RPMI7951 (cell line): ENCODE data around the gene OLIG2. TPM values are rescaled to one million over a fixed set of nuclear protein-coding genes. Genes with fewer than 3 reads are reported as not detected.

ENCODE experiments used
- DNase-seq: peaks from one replicate; pipeline ENCODE4 v3.0.0-alpha.2; 2012; ENCODE audit warnings: low read depth
- total RNA-seq: library from RNA; depleted of rRNA; stranded (reverse); fragments of >200 nt; shearing (Covaris generic); gene quantifications from 2 replicates; pipeline ENCODE4 v1.2.3, GENCODE V29; 2014

Gene OLIG2
- total RNA-seq, 1 experiment from 2014 or later: 0.72 TPM

DNA sequence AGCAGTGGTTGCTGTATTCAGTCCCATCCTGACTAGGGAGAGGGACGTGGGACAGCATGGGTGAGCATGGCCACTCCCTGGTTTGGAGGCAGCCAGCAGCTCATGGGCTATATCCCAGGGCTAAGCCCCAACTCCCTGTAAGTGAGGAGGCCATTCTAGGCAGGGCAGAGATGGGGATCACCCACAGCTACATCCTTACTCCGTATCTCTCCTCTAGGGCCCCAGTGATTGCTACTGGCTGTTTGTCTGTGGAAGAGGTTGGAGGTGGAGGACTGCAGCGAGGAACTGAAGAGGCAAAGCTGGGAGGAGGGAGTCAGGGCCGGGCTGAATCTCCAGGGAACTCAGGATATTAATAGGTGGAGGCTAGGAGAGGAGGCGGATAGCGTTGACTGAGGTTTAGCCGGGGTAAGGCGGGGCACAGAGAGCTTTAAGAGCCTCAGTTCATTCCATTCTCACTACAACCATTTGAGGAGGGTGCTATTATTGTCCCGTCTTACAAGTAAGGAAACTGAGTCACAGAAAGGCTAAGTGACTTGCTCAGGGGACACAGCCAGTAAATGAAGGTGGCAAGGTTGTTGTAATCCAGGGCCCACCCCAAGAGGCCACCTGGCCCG, 6.8 kb downstream of the OLIG2 start:
- DNase-seq: no peak

DNA sequence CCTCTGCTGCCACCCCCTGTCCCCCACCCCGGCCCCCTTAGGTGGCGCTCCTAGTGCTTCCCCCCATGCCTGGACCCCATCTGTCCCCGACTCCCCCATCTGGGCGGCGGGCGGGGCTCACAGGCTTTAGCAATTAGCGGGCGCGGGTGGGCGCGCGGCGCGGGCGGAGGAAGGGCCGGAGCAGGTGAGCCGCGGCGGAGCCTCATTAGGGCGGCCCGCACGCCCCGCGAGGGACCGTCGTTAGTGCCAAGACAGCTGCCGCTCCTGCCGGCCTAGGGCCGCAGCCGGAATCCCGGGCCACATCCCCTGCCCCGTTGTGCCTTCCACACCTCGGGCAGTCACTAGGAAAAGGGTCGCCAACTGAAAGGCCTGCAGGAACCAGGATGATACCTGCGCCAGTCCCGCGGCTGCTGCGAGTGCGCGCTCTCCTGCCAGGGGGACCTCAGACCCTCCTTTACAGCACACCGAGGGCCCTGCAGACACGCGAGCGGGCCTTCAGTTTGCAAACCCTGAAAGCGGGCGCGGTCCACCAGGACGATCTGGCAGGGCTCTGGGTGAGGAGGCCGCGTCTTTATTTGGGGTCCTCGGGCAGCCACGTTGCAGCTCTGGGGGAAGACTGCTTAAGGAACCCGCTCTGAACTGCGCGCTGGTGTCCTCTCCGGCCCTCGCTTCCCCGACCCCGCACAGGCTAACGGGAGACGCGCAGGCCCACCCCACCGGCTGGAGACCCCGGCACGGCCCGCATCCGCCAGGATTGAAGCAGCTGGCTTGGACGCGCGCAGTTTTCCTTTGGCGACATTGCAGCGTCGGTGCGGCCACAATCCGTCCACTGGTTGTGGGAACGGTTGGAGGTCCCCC, 7.6 kb downstream of the OLIG2 start:
- no peak for DNase-seq

DNA sequence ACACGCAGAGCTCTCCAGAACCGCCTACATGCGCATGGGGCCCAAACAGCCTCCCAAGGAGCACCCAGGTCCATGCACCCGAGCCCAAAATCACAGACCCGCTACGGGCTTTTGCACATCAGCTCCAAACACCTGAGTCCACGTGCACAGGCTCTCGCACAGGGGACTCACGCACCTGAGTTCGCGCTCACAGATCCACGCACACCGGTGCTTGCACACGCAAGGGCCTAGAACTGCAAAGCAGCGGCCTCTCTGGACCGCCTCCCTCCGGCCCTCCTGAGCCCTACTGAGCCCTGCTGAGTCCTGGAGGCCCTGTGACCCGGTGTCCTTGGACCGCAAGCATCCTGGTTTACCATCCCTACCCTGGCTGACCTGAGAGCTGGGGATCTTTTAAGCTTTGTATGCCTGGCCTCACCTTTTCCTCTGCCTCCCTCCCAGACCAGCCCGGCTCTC, 8.3 kb downstream of the OLIG2 start:
- DNase-seq: no peak

DNA sequence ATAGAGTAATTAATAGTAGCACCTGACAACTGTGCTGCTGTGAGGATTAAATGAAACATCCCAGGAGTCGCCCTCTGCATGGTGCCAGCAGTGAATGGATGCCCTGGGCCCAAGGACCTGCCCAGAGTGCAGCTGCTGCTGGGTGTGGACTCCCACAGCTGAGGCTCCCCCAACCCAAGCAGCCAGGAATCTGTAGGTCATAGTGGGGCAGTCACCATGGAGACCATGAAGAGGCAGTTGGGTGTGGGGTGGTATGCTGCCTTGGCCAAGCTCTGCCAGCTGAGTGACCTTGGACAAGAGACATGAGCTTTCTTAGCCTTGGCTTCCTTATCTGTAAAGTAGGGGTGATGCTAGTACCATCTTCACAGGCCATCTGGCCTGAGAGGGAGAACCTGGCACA, 9.4 kb downstream of the OLIG2 start:
- no peak for DNase-seq

DNA sequence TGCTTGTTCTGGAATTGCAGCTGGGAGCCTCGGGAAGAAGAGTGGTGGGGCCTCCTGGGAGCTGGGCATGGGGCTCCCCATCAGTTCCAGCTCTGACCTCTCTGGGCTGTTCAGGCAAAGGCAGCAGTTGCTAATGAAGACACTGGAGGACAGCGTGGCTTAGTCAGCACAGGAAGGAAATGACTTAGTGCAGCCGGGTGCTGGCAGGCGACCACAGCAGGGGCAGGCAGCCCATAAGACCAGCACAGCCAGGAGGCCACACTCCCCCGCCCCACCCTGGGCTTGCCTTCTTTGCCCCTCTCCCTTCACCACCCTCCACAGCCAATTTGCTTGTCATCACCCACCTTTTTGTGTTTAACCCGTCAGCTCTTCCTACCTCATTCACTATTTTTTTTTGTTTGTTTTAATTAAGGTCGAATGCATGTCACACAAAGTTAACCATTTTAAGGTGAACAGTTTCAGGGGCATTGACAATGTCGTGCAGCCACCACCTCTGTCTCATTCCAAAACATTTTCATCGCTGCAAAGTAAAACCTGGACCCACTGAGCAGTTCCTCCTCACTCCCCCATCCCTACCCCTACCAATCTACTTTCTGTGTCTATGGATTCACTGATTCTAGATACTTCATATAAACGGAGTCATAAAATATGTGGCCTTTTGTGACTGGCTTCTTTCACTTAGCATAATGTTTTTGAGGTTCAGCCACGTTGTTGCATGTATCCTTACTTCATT, 10.9 kb downstream of the OLIG2 start:
- DNase-seq: peak; percentile 76

DNA sequence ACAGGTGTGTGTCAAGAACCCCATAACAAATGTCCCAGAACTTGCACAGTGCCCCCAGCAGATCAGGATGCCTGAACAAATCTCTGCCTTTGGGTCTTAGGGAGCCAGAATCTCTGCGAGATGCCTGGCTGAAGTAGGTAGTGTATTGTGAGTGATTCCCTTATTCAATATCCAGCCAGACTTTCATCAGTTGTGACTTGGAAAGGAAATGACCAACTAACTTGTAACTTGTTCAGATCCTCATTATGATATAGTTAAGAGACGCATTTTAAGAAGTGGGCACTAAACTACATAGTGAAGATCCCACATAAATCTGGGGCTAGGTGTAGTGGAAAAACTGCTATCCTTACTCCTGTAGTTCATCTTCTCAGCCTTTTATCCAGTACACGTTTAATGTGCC, 11.8 kb downstream of the OLIG2 start:
- DNase-seq: no peak

DNA sequence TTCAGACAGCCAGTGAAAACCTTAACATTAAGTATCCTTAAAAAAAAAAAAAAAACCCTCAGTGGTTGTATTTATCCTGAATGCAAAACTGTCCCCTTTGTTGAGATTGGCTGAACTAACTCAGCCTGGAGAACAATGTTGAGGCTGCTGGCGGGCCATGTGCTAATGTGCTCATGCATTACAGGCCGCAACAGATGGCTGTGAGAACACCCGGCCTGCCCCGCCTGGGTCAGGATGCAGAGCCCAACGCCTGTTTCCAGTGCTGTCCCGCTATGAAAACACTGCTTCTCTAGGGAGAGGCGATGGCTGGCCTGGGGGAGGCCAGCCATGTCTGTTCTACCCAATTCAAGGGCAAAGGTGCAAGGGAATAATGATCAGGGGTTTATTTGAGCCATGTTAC, 13.8 kb downstream of the OLIG2 start:
- no peak for DNase-seq

DNA sequence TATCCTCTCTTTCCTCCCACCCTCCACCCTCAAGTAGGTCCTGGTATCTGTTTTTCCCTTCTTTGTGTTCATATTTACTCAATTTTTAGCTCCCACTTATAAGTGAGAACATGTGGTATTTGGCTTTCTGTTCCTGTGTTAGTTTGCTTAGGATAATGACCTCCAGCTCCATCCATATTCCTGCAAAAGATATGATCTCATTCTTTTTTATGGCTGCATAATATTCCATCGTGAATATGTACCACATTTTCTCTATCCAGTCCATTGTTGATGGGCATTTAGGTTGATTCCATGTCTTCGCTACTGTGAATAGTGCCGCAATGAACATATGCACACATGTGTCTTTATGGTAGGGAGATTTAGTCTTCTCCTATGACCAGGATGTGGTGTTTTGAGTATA, 14.5 kb downstream of the OLIG2 start:
- DNase-seq: no peak

DNA sequence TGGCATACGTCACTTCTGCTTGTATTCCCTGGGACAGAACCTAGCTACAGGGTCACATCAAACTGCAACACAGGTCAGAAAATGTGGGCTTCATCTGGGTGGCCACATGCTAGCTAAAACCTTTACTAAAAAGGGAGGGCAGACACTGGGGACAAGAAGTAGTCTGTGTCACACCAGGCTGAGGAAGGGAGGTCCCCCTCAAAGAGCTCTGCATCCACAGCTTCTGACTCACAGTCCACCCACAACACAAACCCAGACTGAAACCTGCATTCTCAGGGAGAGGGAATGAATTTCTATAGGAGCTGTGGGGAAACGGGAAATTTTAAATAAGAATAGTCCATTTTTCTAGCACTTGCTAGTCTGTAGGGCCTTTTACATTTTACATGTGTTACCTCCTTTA, 16.2 kb downstream of the OLIG2 start:
- DNase-seq: peak; percentile 48

DNA sequence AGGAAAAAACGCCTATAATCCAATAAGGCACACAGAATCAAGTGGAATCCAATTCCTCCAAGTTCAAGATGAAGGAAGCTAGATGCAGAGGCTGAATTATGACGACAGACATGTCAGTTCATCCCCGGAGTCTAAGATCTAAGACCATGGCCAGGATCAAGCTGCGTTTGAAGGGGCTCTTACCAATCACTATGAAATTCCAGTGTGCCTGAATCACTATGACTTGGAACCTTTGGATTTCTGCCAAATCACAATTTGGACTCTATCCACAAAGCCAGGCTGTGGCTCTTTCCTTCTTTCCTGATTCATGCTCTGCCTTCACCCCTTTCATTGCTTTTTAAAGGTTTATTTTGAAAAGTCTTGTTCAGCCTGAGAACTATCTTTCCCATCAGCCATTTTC, 17.1 kb downstream of the OLIG2 start:
- peak; percentile 91 for DNase-seq

DNA sequence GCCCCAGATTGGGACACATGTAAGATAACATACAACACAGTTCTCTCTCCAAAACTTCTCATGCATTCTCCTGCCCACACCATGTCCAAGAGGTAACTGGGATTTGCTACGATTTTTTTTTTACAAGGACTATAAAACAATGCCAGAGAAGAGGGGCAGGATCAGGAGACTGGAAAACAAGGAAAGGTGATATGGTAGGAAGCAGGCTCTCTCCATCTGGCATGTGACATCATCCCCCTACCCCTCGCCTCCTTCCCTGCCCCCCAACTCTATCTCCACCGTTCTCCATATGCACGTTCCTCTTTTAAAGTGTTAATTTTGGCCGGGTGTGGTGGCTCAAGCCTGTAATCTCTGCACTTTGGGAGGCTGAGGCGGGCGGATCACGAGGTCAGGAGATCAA, 20.7 kb downstream of the OLIG2 start:
- DNase-seq: no peak

DNA sequence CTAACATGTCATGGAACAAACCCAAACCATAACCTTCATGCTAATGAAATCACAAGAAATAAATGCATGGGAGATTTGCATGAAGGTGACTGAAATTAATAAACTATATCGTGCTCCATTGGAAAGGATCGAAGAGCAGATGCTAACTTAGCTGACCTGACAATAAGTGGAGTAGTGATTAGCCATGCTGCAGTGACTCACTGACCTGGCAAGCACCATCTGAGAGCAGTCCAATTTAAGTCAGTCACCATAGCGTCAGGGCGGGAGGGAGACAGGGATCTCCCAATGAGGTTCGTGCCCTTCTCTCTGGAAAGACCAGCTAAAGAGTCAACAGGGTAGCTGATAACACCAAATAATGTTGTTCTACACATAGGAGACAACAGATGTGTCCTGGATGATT, 21.5 kb downstream of the OLIG2 start:
- DNase-seq: peak; percentile 76

DNA sequence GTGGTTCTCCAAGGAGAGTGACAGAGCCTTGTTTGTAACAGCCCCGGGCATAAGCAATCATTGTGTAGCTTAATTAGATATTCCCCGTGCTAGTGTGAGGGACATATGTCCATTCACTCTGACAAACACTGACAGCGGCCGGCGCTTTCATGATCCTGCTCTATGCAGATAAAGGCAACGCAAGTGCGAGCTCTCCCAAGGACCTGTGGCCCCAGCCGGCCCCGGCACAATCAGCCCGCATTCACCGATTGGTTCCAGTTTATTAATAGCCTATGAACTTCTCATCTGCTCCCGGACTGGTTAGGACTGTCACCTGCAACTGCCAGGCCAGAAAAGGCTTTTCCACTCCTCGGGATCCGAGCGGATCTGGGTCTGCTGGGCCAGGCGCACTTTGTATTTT, 26.2 kb downstream of the OLIG2 start:
- DNase-seq: no peak

DNA sequence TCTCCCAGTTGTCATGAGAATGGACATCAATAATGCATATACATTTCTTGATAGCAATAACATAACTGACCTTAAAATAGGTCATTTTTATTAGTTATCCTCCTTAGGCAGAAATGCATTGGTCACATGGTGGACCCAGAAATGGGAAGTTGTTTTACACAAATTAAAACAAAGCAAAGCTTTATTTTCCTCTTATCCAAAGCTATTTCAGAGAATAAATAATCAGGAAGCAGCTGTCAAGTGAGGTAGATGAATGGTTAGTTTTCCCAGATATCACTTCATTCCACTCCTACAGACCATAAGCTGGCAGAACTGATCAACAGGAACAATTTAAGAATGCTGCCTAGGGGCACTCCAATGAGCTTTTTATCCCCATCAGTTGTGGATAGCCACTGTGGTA, 28.2 kb downstream of the OLIG2 start:
- no peak for DNase-seq

DNA sequence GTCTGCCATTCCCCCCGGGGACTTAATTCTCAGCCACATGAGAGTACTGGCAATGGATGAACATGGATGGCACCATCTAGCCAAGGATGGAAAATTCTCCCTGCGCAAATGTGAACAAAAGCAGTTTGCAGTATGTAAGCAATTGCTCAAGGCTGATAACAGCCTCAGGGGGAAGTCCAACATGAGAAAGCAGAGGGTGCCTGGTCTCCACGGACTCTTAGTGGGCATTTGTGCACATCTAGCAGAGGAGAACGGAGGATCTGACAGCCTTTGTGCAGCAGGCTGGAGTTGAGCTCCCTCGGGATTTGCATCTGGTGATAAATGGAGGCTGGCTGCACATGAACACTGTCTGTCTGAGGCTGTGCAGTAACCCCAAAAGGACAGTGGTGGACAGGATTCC, 30.3 kb downstream of the OLIG2 start:
- DNase-seq: no peak

DNA sequence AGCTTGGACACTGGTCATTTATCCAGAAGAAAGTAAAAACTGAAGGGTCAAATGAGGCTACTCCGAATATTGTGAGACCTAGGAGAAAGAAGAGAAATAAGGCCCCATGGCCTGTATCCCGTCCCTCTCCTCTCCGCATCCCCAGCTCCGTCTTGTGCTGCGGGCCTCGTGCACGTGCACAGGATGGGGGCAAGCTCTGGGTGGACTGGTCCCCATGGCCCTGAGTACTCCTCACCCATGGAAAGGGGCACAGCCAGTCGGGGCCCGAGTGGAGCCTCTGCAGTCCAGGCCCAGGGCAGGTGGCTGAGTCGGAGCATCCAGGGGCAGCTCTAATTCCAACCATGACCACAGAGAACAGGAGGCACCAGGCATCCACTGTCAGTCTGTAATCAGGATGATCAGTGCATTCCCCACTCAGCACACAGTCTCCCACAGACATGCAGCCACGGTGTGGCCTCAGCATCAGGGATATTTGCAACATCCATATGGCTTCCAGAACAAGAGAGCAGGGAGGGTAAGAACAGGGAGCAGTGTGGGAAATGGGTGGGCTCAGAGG, 31.7 kb downstream of the OLIG2 start:
- DNase-seq: no peak

DNA sequence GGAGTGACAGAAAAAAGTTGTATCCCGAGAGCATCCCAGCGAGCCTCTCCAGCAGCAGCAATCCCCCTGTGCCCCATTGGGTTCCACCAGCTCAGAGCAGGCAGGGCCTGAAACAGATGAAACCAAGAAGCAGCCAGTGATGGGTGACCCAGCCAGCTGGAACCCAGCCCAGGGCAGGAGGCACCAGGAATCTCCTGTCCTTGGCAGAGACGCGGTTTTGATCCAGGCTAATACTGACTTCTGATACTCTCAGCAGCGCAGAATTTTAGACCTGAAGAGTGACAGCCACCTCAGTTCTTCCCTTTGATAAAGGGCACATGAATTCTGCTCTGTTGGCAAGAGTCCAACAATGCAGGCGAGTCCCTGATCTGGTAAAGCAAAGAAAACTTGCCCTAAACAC, 32.8 kb downstream of the OLIG2 start:
- no peak for DNase-seq

DNA sequence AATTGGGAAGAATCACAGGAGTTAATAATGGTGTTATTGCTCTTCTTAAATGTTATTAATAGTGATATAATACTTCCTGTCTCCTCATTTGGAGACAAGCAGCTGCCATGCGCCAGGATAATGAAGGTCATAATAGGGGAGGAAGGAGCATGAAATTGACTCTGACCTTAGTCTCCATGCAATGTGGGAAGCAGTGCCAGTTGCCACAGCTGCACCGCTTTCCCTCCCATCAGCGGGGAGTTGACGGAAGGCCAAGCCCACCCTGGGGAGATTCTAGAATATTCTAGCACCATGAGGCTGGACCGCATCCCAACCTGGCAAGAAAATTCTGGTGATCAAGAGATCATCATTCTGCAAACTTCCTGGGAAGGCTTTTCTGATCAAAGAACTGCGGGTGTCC, 33.2 kb downstream of the OLIG2 start:
- DNase-seq: no peak

DNA sequence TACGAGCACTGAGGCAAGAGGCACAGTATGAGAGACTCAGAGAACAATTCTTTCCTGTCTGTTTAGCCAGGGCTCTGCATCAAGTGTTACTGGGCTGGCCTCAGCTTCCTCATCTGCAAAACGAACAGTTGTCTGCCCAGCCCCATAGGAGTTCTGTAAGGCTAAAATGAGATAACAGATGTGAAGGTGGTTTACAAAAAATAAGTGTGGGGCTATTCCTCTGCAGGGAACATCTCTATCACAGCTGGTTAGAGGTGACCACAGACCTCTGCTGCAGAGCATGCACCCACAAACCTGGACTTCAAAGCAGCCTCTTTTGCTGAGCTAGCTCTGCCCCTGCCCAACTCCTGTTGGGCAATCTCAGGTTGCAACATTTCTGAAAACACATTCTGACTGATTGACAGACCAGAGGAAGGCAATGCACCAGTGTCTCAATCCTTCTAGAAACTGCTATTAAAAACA, 33.7 kb downstream of the OLIG2 start:
- no peak for DNase-seq

DNA sequence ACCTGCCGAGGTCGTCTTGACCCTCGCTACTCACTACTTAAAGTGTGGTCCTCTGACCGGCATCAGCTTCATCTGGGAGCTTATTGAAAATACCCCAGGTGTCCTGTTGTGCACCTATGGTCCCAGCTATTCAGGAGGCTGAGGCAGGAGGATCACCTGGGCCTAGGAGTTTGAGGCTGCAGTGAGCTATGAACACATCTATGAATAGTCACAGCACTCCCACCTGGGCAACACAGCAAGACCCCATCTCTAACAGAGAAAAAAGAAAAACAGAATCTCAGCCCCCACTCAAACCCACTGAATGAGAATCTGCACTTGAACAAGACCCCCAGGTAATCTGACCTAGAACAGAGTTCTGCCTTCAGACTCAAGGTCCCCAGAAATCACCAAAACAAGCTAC, 35.5 kb downstream of the OLIG2 start:
- no peak for DNase-seq

DNA sequence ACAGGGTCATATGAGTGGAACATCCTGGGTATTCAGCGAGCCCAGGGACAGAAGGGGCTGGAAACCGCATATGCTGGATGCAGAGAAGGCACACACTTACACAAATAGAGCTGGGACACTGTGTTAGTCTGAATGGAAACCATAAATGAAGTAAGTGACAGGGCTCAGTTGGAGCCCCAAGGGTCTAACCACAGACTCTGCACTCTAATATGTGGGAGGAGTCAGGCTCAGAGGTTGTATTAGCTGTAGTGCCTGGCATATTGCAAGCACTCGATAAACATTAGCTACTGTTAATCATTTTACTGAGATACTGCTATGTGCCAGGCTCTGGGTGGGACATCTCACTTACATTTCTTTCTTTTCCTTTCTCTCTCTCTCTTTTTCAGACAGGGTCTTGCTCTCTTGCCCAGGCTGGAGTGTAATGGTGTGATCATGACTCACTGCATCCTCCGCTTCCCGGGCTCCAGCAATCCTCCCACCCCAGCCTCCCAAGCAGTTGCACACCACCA, 37.7 kb downstream of the OLIG2 start:
- DNase-seq: no peak
